Measurements from ENCODE around the gene CEP164. TPM values are rescaled to one million over a fixed set of nuclear protein-coding genes. Genes with fewer than 3 reads are reported as not detected.

CEP164 gene
- total and polyA plus RNA-seq, 10 of the 15 experiments (the other 5 are each of a cell fraction or from before 2014, with no cell fraction given): 4.2 to 31.2 (median 20.2) TPM

- in situ Hi-C loops (cut with MboI) (no loop called here), intact Hi-C loops (cut with micrococcal nuclease; ENCODE audit: unreplicated experiment) (no loop called here)
- no peaks in the 10 kb centered on the region for H3K4me1 ChIP-seq (ENCODE audit: control insufficient read depth, insufficient read depth, low read length)
- peaks cover 2% of the 10 kb centered on the region in 2 experiments; a peak in 1 of 4 replicates for H3K27me3 ChIP-seq (replicated peaks in 1 of 2; ENCODE audit: control insufficient read depth in 2 of 2, insufficient read depth in 2 of 2, low read length in 1 of 2)
- H3K9me3 ChIP-seq (replicated peaks; ENCODE audit: control insufficient read depth, insufficient read depth, low read length): no peaks in the 10 kb centered on the region
- DNase-seq (ENCODE audit: low read depth, low spot score) (no peak), FAIRE-seq (no peak), ATAC-seq (no peak)
- TF ChIP-seq MAX (IDR thresholded peaks at IDR 0.05; ENCODE audit: low read depth, low read length) (no peak), FOXM1 (IDR thresholded peaks at IDR 0.05; ENCODE audit: low read depth, low read length) (no peak), ZNF274 (IDR thresholded peaks at IDR 0.05; ENCODE audit: insufficient read depth, insufficient read length) (no peak), MLLT1 (IDR thresholded peaks at IDR 0.05) (no peak), SREBF1 (IDR thresholded peaks at IDR 0.05; ENCODE audit: low read length) (no peak), FOXK2 (IDR thresholded peaks at IDR 0.05) (no peak), SPI1 (IDR thresholded peaks at IDR 0.05; ENCODE audit: borderline replicate concordance, insufficient read depth, low read depth, low read length) (no peak), RBBP5 (conservative IDR thresholded peaks at IDR 0.05) (no peak), SMC3 (IDR thresholded peaks at IDR 0.05; ENCODE audit: borderline replicate concordance, low read length) (no peak), PAX8 (IDR thresholded peaks at IDR 0.05) (no peak), CBFB (IDR thresholded peaks at IDR 0.05; ENCODE audit: low read depth) (no peak), POLR2AphosphoS2 (IDR thresholded peaks at IDR 0.05; ENCODE audit: low read depth, low read length) (no peak), SIN3A (IDR thresholded peaks at IDR 0.05; ENCODE audit: low read depth, low read length) (no peak), NR2C2 (IDR thresholded peaks at IDR 0.05; ENCODE audit: borderline replicate concordance, control insufficient read depth, insufficient read length, low read depth) (no peak), IKZF2 (IDR thresholded peaks at IDR 0.05) (no peak), DPF2 (IDR thresholded peaks at IDR 0.05) (no peak), SP1 (IDR thresholded peaks at IDR 0.05; ENCODE audit: low read depth, low read length) (no peak), HDAC2 (IDR thresholded peaks at IDR 0.05) (no peak), PBX3 (IDR thresholded peaks at IDR 0.05; ENCODE audit: insufficient replicate concordance, low read depth, low read length) (no peak)
- no peak overlapping the region for H3K27ac ChIP-seq (ENCODE audit: control insufficient read depth, insufficient read depth)
- no peak overlapping the region for H3K4me2 ChIP-seq (ENCODE audit: control insufficient read depth, insufficient read depth)
- H3K4me3 ChIP-seq: no peak overlapping the region
- CTCF ChIA-PET: interaction anchor here (1.0 to 1.2 kb wide), 2 partner anchors 93 to 505 kb away, joined by 3 read pairs; no protein-coding TSS in a partner anchor
- POLR2A ChIA-PET: interaction anchor here (1.4 kb wide), 1 partner anchor 25 kb away, joined by 7 read pairs; the partner anchor contains the start of gene CEP164
- no peaks in the 10 kb centered on the region for H3K79me2 ChIP-seq (ENCODE audit: control insufficient read depth, insufficient read depth, low read length)
- SMC1A ChIA-PET (ENCODE audit: uncharacterized antibody, unreplicated experiment): no interaction called here
- no peaks in the 10 kb centered on the region for H3K36me3 ChIP-seq (ENCODE audit: control insufficient read depth in 2 of 2, insufficient read depth in 2 of 2, low read length in 1 of 2)
- H3K9ac ChIP-seq (ENCODE audit: control insufficient read depth, insufficient read depth, low read length): no peak overlapping the region
- H4K20me1 ChIP-seq (ENCODE audit: control insufficient read depth, insufficient read depth): no peaks in the 10 kb centered on the region
- no TSS peak for BruUV-seq (replicated peaks)
- H2AFZ ChIP-seq (ENCODE audit: control insufficient read depth, low read depth, low read length): no peak overlapping the region
- WGBS (ENCODE audit: insufficient coverage, insufficient replicate concordance, low lambda C conversion rate, missing lambda C conversion rate): 0% methylated on average over 4 of the region's 4 CpGs
- RAD21 ChIA-PET (ENCODE audit: unreplicated experiment): interaction anchor here (2.0 kb wide), 1 partner anchor 25 kb away, joined by 6 read pairs; the partner anchor contains the start of gene CEP164
These were observed 24.6 kb upstream of the CEP164 start for GRCh38 chr11:117303101-117303500.

Measured in GM12878 (cell line).